ENCODE results near the gene DNAAF2.

- no peak for TF ChIP-seq POLR2AphosphoS5 (IDR thresholded peaks at IDR 0.05; ENCODE audit: low read depth, low read length)
- TF ChIP-seq ZNF605 (CRISPR knock-in tag; IDR thresholded peaks at IDR 0.05), result no peak
- no peak for TF ChIP-seq NCOA5 (CRISPR knock-in tag; IDR thresholded peaks at IDR 0.05)
- no peak for TF ChIP-seq ZHX1 (CRISPR knock-in tag; IDR thresholded peaks at IDR 0.05; ENCODE audit: low read depth)
- TF ChIP-seq TAF1 (CRISPR knock-in tag; IDR thresholded peaks at IDR 0.05), result no peak
- TF ChIP-seq BCLAF1 (IDR thresholded peaks at IDR 0.05), result no peak
- TF ChIP-seq ZNF800 (CRISPR knock-in tag; IDR thresholded peaks at IDR 0.05), result no peak
Measured at GRCh38 chr14:49654511-49654910, 19.5 kb upstream of the DNAAF2 start.
